Measurements from ENCODE around the gene IQCK.

IQCK gene

DNA sequence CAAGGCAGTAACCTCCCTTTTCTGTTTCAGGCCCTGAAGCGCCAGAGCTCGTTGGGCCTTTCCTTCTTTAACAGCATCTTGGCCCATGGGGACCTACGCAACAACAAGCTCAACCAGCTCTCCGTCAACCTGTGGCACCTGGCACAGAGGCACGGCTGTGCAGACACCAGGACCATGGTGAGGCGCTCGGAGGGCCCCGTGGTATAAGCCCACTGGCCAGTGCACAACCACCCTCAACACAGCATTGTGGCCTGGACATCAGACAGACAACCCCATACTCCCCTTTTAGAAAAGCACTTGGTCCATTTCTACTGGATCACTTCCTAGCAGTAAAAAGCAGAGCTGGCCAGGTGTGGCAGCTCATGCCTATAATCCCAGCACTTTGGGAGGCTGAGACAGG is 18.6 kb upstream of the IQCK start:
- Histone ChIP-seq H3K9me3 (ENCODE audit: insufficient read depth, low read length) (no peaks in the 10 kb centered on the region), H3K27me3 (ENCODE audit: low read length) (no peaks in the 10 kb centered on the region), H3K9ac (ENCODE audit: low read length) (no peak overlapping the region), H3K36me3 (ENCODE audit: low read length) (no peaks in the 10 kb centered on the region), H3K4me3 (ENCODE audit: insufficient read depth, low read length, poor library complexity, severe bottlenecking) (no peak overlapping the region), H3F3A (ENCODE audit: insufficient read depth) (no peaks in the 10 kb centered on the region), H3K27ac (ENCODE audit: low read depth, low read length) (no peak overlapping the region), H4K20me1 (ENCODE audit: low read depth, low read length) (no peaks in the 10 kb centered on the region), H3K9me2 (replicated peaks; ENCODE audit: insufficient read depth, low read length) (no peaks in the 10 kb centered on the region), H3K79me2 (ENCODE audit: insufficient read depth, low read length) (no peaks in the 10 kb centered on the region), H2AFZ (ENCODE audit: low read depth, low read length, severe bottlenecking) (no peak overlapping the region), H3K4me2 (ENCODE audit: low read depth, low read length, poor library complexity, severe bottlenecking) (no peak overlapping the region)
- TF ChIP-seq, protein P1, sequence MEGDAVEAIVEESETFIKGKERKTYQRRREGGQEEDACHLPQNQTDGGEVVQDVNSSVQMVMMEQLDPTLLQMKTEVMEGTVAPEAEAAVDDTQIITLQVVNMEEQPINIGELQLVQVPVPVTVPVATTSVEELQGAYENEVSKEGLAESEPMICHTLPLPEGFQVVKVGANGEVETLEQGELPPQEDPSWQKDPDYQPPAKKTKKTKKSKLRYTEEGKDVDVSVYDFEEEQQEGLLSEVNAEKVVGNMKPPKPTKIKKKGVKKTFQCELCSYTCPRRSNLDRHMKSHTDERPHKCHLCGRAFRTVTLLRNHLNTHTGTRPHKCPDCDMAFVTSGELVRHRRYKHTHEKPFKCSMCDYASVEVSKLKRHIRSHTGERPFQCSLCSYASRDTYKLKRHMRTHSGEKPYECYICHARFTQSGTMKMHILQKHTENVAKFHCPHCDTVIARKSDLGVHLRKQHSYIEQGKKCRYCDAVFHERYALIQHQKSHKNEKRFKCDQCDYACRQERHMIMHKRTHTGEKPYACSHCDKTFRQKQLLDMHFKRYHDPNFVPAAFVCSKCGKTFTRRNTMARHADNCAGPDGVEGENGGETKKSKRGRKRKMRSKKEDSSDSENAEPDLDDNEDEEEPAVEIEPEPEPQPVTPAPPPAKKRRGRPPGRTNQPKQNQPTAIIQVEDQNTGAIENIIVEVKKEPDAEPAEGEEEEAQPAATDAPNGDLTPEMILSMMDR (IDR thresholded peaks at IDR 0.05; ENCODE audit: insufficient read depth, low read length, poor library complexity, severe bottlenecking), result no peak
- no peak for TF ChIP-seq EZH2phosphoT487 (conservative IDR thresholded peaks at IDR 0.05; ENCODE audit: low read length)

DNA sequence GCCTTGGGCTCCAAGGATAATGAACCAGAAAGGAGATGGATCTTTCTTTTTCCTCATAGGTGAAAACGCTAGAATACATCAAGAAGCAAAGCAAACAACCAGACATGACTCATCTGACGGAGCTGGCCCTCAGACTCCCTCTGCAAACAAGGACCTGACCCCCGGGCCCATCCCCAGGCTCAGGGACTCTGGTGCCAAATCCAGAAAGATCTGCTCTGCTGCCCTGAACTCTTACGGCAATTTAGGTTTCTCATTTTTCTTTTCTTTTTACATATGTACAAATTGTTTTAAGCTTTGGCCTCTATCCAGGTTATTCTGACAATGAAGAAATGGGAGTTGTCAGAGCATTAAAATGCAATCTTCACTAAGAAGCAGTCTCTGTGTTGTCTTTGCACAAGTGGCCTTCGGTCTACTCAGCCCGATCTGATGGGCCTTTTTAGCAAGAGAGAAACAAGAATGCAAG is 17.7 kb upstream of the IQCK start:
- Histone ChIP-seq H3K4me3 (ENCODE audit: insufficient read depth, low read length, poor library complexity, severe bottlenecking) (no peak overlapping the region), H3K9ac (ENCODE audit: low read length) (no peak overlapping the region), H3K4me2 (ENCODE audit: low read depth, low read length, poor library complexity, severe bottlenecking) (no peak overlapping the region), H3K27me3 (ENCODE audit: low read length) (no peaks in the 10 kb centered on the region), H3K36me3 (ENCODE audit: low read length) (no peaks in the 10 kb centered on the region), H3K79me2 (ENCODE audit: insufficient read depth, low read length) (no peaks in the 10 kb centered on the region), H3K27ac (ENCODE audit: low read depth, low read length) (no peak overlapping the region), H4K20me1 (ENCODE audit: low read depth, low read length) (no peaks in the 10 kb centered on the region), H3F3A (ENCODE audit: insufficient read depth) (no peaks in the 10 kb centered on the region), H3K9me3 (ENCODE audit: insufficient read depth, low read length) (no peaks in the 10 kb centered on the region), H3K9me2 (replicated peaks; ENCODE audit: insufficient read depth, low read length) (no peaks in the 10 kb centered on the region), H2AFZ (ENCODE audit: low read depth, low read length, severe bottlenecking) (no peak overlapping the region)
- TF ChIP-seq, protein P1 (IDR thresholded peaks at IDR 0.05; ENCODE audit: insufficient read depth, low read length, poor library complexity, severe bottlenecking), result no peak
- TF ChIP-seq EZH2phosphoT487 (conservative IDR thresholded peaks at IDR 0.05; ENCODE audit: low read length), result no peak

DNA sequence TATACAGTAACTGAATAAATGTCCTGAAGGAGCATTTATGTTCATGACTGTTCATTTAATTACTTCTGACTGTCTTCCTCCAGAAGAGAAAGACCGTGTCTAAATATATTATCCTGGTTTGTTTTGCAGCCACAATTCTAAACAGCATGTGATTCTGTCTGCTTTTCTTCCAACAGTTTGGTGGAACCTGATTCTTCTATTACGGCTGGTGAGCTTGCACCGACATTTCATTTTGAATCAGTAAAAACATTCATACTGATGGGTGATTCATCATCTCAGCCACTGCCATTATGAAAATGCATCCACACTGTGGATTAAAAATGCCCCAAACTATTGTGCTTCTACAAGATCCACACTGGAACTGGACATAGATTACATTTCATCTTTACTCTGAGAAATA is 17.0 kb upstream of the IQCK start:
- Histone ChIP-seq H3K9ac (ENCODE audit: low read length) (no peak overlapping the region), H3K9me3 (ENCODE audit: insufficient read depth, low read length) (no peaks in the 10 kb centered on the region), H3K79me2 (ENCODE audit: insufficient read depth, low read length) (no peaks in the 10 kb centered on the region), H3K9me2 (replicated peaks; ENCODE audit: insufficient read depth, low read length) (no peaks in the 10 kb centered on the region), H2AFZ (ENCODE audit: low read depth, low read length, severe bottlenecking) (no peak overlapping the region), H3K4me3 (ENCODE audit: insufficient read depth, low read length, poor library complexity, severe bottlenecking) (no peak overlapping the region), H3K27me3 (ENCODE audit: low read length) (no peaks in the 10 kb centered on the region), H3F3A (ENCODE audit: insufficient read depth) (no peaks in the 10 kb centered on the region), H3K27ac (ENCODE audit: low read depth, low read length) (no peak overlapping the region), H3K36me3 (ENCODE audit: low read length) (no peaks in the 10 kb centered on the region), H4K20me1 (ENCODE audit: low read depth, low read length) (no peaks in the 10 kb centered on the region), H3K4me2 (ENCODE audit: low read depth, low read length, poor library complexity, severe bottlenecking) (no peak overlapping the region)
- TF ChIP-seq, protein P1 (IDR thresholded peaks at IDR 0.05; ENCODE audit: insufficient read depth, low read length, poor library complexity, severe bottlenecking), result no peak
- TF ChIP-seq EZH2phosphoT487 (conservative IDR thresholded peaks at IDR 0.05; ENCODE audit: low read length), result no peak

Measured in SU-DHL-6 (cell line).